Ovary (tissue), 3 donors: ENCODE results near the gene GPR108.

Source experiments
- CTCF ChIP-seq, 3 donors: fragments of 450-650 bp in 2 of 3; fragments of 200-600 bp in 1 of 3; IDR thresholded peaks; one replicate each; pipeline versions ENCODE4 v1.5.1 to v1.8.0; 2016 to 2022; ENCODE audit warnings: antibody characterized with exemption in 3 of 3, mild to moderate bottlenecking in 1 of 3
- EP300 ChIP-seq: sonication (generic); formaldehyde crosslinking; IDR thresholded peaks from one replicate; pipeline ENCODE4 v1.6.1; 2017; ENCODE audit warnings: antibody characterized with exemption
- donor health status: DM: no; HTN: no; CAD: no.

- TF ChIP-seq CTCF (IDR thresholded peaks at IDR 0.05), result no peak
- no peak for TF ChIP-seq EP300
These were observed 16.8 kb upstream of the GPR108 start for GRCh38 chr19:6754136-6754535.
